HG03575 (cell line): ENCODE results near the gene ETV4.

ENCODE experiments used
- ATAC-seq: cut with Tn5 transposase; IDR thresholded peaks from one replicate; pipeline ENCODE4 v1.9.1; 2021; ENCODE audit not compliant: unreplicated experiment, insufficient number of reproducible peaks, low FRiP score; ENCODE audit errors: extremely low read depth

The ETV4 gene

DNA sequence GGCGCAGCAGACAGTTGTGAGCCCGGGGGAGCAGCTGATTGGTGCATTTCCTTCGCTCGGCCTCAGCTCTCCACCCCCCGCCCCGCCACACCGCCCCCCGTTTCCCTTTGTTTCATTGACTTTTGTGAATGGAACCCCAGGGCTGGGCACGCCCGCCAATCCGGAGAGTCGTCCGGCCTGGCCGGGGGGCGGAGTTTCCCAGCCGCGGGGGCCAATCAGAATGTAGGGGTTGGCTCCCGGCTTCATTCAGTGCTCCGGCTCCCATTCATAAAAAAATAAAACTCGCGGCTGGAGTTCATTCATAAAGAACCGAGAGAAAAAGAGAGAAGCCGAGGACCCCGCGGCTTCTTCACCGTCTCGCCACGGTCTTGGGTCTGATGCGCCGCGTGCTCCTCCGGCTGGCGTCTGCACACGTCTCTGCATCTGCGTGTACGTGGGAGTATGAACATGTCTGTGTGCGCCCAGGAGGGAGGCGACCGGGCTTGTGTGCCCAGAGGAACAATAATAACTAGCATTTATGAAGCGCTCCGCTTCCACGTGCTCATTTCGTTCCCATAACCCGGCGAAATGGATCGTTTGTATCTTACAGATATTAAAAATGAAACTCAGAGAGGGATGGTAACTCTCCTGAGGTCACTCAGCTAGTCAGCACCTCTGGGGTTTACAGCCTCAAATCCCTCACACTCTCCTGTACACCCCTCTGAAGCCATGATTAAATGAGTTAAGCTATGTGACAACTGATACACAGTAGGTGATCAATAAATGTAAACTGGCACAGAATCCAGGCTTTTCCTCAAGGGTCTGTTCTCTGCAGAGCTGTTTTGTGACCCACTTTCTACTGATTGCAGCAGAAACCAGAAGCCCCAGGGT is at the start of gene ETV4:
ETV4 (minus strand) TSS at position 22 of the 870 bp plus-strand sequence. CDS start 723 bp downstream, outside the sequence.
- ATAC-seq = no peak

DNA sequence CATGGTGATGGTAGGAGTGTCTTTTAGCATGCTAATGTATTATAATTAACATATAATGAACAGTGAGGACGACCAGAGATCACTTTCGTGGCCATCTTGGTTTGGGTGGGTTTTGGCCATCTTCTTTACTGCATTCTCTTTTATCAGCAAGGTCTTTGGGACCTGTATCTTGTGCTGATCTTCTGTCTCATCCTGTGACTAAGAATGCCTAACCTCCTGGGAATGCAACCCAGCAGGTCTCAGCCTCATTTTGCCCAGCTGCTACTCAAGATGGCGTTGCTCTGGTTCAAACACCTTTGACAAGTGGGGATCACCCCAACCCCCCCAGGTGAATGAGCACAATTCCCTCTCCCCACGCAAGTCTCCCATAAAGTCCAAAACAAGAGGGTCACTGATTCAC is 49.3 kb upstream of the ETV4 start:
- ATAC-seq = no peak

DNA sequence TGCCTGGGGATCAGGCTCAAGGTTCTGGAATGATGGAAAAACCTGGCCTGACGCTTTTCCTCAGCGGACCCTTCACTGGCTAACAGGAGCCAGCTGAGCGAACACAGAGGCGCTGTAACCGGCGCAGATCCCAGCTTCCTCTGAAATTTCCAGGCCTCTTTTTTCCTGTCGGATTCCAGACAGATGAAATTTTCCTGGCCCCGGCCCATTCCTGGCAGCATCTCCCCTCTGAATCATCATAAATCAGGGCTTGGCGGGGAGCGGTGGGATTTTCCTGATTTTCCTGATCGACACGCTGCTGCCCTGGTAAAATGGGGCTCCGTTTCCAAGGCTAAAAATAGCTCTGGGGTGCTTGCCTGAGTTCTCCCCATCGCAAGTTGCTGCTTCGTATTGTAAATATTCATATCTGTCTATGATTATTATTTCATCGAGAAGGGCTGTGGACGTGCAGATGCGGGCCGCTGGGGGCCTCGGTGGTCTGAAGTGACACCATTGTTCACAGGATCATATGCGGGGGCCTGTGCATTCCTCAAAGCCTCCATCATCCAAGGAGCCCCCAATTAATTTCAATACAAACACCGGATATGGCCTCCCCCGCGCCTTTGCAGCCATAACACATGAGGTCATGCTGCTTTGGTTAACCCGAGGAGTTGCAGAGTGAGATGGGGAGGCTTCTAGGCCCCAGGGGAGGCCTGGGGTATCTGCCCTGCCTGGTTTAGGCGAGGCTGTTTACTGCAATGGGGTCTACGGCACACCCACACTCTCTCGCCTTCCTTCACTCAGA is 45.8 kb upstream of the ETV4 start:
- no peak for ATAC-seq

DNA sequence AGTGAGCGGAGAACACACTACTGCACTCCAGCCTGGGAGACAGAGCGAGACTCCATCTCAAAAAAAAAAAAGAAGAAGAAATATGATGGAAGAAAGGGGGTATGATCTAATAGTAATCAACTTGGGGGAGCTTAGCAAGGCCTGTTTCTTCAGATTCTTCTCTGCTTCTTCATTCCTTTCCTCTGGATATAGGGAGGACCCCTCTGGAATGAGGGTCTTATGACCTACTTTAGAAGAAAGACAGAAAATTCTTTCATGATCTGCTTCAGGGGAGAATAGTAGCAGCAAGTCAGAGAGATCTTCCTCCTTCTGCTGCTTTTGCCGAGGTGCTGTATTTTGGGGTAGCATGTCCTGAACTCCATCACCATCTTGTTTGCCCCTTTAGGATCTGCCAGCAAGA is 44.9 kb upstream of the ETV4 start:
- ATAC-seq = no peak

DNA sequence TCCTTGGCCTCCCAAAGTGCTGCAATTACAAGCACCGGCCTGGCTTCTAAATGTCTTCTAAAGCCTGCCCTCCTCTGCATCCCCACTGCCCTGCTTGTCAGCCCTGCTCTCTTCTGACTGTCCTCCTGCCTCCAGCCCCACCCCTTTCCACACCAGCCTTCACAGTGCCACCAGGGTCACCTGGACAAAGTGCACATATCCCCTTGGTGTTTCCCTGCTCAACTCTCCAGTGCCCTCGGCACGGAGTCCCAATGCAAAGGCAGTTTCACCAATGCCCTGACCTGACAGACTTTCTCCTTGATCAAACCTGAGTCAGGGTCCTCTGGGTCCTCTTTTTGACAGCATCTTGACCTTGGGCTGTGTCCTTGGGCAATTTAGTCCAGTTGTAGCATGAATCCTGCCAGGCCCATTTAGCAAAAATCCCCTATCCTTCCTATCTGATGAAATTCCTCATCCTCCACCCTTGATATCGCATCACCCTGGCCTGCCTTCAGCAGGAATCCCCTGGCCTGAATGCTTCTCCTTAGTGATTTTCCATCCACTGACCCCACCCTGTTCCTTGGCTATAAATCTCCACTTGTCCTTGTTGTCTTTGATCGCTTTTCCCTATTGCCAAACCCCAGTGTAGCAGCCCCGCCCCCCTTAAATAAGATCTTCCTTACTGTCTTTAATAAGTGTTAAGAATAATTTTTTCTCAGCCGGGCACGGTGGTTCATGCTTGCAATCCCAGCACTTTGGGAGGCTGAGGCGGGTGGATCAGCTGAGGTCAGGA is 42.7 kb upstream of the ETV4 start:
- ATAC-seq = no peak

DNA sequence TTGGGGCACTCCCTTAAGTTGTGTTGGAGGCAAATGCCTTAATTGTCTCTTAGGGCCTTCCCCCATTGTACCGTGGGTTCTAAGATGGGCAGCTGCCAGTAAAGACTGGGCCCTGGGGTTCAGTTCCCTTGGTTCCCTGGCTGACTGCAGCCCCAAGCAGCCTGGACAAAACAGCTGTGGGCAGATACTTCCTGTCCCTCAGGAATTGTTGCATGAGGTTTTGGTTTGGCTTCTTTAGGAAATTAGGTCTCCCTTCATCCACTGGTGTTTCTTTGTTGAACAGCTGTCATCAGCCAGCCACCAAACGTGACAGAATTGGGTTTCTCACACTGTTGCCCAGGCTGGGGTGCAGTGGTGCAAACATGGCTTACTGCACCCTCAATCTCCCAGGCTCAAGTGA is 42.0 kb upstream of the ETV4 start:
- no peak for ATAC-seq

DNA sequence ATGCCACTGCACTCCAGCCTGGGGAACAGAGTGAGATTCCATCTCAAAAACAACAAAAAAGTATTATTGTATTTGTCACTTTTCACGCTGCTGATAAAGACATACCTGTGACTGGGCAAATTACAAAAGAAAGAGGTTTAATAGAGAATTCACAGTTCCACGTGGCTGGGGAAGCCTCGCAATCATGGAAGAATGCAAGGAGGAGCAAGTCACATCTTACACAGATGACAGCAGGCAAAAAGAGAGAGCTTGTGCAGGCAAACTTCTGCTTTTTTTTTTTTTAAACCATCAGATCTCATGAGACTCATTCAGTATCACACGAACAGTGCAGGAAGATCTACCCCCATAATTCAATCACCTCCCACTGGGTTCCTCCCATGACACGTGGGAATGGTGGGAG is 41.5 kb upstream of the ETV4 start:
- ATAC-seq = no peak

DNA sequence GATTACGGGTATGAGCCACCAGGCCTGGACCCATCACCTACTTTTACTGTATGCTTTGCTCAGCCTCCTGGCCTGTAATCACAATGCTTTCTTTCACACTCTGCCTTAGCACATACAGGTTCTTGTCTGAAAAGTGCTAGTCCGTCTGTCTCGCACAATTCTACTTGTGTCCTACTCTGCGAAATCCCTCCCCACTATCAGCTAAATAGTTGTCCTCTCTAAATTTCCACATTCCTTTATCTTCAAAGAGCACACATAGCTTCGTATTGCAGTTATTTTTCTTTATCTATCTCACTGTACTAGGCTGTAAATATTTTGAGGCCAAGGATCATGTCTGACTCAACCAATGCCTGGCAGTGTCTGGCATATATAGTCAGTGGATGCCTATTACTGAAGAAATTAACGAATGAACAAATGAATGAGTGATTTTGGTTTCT is 38.5 kb upstream of the ETV4 start:
- no peak for ATAC-seq

DNA sequence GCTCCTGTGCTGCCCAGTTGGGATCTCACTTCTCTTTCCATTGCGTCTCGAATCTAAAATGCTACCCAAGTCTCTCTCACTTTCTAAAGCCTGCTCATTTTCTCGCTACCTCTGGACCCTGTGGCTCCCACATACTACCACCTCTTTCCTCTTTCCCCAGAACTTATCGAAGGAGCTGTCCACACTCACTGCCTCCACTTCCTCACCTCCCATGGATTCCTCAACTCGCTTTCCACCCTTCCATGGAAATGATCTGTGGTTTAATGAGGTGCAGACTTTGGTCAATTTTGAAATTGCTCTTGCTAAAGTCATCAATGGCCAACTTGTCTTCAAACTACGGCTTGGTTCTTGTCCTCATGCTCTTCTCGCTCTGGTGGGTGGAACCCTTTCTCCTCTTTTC is 37.2 kb upstream of the ETV4 start:
- no peak for ATAC-seq

DNA sequence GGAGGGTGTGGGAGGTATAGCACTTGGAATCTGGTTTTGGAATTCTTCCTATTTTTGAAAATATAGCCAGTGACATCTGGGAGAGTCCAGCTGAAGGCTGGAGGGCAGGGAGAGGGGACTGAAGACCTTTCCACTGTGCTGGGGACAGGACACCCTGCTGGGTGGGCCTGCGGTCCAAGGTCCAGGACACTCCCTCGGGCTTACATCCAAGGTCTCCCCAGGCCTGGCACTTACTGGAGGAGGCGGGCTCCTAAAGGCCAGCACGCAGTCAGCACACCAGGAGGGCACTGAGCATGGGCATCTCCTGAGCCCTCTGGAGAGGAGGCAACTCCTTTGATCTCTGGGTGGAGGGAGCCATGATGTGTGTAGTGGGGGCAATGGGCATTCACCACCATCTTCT is 35.5 kb upstream of the ETV4 start:
- ATAC-seq = no peak

DNA sequence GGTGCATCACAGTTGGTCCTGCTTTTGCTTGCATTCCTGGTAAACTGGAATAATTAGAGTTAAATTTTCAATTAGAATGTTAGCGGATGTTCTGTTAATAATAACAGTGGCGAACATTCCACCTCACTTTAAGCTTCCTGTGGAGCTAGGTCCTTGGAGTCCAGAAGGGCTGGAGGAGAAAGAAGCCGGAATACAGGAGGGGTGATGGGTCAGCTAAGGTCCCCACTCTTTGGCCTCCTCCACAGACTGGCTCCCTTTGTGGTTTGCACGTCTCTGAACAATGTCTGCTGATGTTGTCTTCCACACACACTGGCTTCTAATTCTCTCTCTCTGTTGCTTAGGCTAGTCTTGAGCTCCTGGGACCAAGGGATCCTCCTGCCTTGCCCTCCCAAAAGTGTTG is 35.0 kb upstream of the ETV4 start:
- no peak for ATAC-seq

DNA sequence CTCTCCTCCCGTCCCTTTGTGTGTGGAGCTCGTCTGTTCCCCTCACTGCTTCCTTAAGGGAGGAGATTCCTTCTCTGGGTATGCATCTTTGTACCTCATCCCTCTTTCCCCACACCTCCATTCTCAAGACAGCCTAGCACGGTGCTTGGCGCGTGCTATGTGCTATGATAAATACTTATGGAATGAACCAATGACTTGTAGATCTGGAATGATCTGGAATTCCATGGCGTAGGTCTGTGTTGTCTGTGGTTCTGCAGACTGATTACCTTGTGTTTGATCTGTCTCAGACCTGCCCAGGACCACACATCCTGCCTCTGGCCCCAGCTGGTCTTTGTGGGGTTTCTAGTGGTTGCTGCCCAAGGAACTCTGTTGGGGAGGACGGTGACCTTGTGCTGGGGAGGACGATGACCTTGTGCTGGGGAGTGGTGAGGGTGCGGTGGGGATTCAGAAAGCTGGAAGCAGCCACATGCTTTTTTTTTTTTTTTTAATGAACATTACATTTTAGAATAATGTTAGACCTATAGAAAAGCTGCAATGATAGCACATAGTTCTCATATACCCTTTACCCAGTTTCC is 33.5 kb upstream of the ETV4 start:
- no peak for ATAC-seq

DNA sequence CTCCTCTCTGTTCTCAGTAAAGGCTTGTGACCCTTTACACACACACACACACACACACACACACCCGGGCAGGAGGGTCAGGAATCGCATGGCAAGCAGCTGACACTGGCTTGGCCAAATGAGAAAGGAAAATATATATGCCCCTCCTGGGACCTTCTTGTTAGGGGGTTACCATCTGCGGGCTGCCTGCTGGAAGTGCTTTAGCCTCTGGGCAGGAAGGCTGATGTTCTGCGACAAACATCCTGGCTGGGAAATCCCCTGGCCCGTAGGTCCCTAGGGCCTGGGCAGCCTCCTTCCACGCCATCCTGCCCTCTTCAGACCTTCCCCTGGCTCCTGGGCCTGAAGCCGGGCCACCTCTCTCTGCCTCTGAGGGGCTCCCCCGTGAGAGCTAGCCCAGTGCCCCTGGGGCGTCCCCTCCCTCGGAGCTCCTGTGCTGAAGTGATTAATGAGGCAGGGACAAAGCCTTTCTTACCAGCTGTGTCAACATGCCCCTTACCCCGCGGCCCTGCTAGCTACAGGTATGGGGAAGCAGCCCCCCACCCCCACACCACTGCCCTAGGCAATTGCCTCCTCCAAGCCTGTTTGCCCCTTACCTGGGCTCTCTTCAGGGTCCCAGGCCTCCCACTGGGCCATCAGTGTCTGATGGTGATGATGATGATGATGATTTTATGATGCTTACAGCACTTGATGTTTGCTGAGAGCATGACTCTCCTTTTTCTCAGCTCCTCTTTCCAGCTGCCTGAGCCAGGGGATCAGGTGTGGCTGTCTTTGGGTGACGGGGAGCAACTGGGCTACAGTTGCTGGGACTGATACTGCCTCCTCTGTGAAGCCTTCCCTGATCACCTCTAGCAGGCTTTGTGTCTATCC is 32.8 kb upstream of the ETV4 start:
- no peak for ATAC-seq

DNA sequence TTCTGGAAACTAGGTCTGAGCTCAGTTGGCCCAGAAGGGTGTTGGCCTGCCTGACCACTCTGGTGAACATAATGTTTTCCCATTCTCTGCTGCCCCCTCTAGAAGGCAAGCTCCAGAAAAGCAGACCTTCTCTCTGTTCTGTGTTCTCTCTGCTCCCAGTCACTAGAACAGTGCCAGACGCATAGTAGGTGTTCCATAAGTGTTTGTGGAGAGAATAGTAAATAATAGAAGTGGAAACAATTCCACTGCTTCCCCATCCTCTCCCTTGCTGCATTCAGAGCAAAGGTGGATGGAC is 32.2 kb upstream of the ETV4 start:
- ATAC-seq = no peak

DNA sequence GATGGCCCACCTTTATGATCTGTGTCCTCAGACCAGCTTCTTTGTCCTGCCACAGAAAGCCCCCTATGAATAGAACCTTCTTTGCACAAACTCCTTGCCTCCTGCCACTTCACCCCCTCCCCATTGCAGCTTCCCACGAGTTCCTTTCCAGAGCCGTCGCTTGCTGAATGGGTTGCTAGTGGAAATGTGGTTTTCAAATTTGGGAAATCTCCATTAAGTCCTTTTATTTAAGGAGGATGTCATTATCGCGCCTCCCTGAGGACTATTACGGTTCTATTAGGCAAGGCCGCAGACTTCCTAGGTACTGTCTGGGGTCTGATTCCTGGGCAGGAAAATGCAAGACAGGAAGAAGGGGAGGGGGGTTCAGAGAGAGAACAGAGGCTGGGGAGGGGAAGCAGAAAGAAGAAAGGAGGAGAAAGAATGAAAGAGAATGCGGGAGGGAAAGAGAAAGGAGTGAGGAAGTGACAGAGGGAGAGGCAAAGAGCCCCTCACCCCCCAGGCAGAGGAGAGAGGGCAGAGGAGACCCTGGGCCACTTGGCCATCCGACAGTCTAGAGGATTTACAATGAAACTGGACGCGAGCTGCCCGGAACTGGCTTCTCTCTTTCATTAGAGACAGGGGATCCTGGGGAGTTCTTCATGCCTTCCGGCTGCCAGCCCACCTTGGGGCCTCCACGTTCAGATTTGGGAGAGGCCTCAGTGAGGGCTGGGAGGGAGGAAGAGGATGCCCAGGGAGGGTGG is 31.7 kb upstream of the ETV4 start:
- ATAC-seq = no peak

DNA sequence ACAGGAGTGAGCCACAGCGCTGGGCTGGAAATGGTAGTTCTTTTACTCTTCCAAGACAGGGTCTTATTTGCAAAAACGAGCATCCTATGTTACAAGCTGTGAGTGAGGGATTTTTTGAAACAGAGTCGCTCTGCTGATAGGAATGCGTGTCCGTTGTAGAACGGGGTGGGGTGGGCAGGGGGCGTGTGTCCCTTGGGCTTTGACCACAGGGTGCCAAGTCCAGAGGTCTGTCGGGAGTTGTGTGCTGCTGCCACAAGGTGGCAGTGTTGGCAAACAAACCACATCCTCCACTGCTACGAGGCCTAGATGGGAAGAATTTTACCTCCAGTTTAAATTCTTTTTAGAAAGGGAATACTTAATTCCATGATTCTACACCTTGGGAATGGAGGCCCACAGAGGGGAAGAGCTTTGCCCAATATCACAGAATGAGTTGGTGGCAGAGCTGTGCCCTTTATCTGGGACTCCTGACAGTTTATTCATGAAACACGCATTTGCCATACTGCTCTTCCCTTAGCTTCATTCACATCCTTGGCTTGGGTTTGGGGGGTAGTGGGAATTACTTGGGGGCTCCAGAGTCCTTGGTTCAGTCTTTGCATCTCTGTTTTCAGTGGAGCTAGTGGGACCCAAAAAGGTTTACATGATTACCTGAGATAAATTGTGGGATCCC is 30.6 kb upstream of the ETV4 start:
- ATAC-seq = no peak

DNA sequence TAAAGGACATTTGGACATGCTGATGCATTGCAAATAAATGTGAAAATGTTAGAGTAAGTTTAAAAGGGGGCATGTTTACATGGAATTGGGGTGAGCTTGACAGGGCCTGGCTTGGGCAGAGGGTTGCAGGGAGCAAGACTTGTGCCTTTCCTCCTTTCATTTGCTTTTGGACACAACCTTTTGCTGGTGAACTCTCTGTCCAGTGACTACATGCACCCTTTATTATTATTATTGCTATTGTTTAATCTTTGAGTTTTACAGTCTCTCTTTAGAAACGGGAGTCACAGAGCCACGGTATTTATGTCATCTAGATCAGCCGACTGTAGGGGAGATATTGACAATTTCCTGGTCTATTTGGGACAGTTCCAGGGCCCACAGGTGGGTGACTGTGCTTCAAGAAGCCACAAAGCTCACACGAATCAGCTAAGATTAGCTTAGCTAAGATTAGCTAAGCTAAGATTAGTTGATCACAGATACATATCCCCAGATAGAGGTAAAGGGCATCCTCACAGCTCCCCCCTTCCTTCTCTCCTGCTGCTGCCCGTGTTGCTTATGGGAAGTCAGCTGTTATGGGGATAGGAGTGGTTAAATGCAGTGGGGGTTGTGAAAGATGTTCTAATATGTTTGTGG is 28.9 kb upstream of the ETV4 start:
- ATAC-seq = no peak
